ENCODE data around the gene ATP5ME. TPM values are rescaled to one million over a fixed set of nuclear protein-coding genes. Genes with fewer than 3 reads are reported as not detected.

Gene ATP5ME
- total RNA-seq, 1 experiment from 2014 or later: 330 TPM

GRCh38 chr4:660401-660800 lies 13.7 kb downstream of the ATP5ME start:
- Histone ChIP-seq H2AFZ (ENCODE audit: low read depth, low read length, poor library complexity, severe bottlenecking) (no peak overlapping the region), H3K79me2 (ENCODE audit: insufficient read depth, low read length) (no peaks in the 10 kb centered on the region), H3K9me3 (ENCODE audit: control insufficient read depth in 1 of 2, insufficient read depth in 1 of 2, low read depth in 1 of 2, low read length in 2 of 2) (no peaks in the 10 kb centered on the region), H3K27ac (ENCODE audit: low read depth, low read length) (no peak overlapping the region), H3K36me3 (ENCODE audit: control insufficient read depth in 1 of 2, insufficient read depth in 2 of 2, low read length in 2 of 2) (no peaks in the 10 kb centered on the region), H3K9me2 (ENCODE audit: insufficient read depth) (no peaks in the 10 kb centered on the region), H3K4me3 (replicated peaks in 1 of 2; ENCODE audit: low read depth in 1 of 2, low read length in 2 of 2) (no peak overlapping the region), H3K9ac (ENCODE audit: low read length) (no peak overlapping the region), H4K20me1 (ENCODE audit: insufficient read depth) (no peaks in the 10 kb centered on the region), H3K4me1 (ENCODE audit: control insufficient read depth in 1 of 2, insufficient read depth in 2 of 2, low read length in 2 of 2) (no peaks in the 10 kb centered on the region), H3K27me3 (ENCODE audit: insufficient read depth, low read length) (no peaks in the 10 kb centered on the region), H3K4me2 (ENCODE audit: low read length) (no peak overlapping the region)
- intact Hi-C loops (cut with micrococcal nuclease): no loop called here
- RAD21 ChIA-PET (ENCODE audit: low non-redundant PET in 1 of 2, low total read pairs in 2 of 2, uncharacterized antibody in 2 of 2, unreplicated experiment in 2 of 2): no interaction called here
- CTCF ChIA-PET: no interaction called here
- TF ChIP-seq YY1 (IDR thresholded peaks at IDR 0.05; ENCODE audit: extremely low read depth, insufficient replicate concordance, low read depth, low read length) (no peak), CBX3 (IDR thresholded peaks at IDR 0.05; ENCODE audit: low read depth) (no peak), REST (IDR thresholded peaks at IDR 0.05; ENCODE audit: low read depth) (no peak), EZH2 (IDR thresholded peaks at IDR 0.05) (no peak), ATF3 (IDR thresholded peaks at IDR 0.05) (no peak), POLR2AphosphoS5 (IDR thresholded peaks at IDR 0.05; ENCODE audit: low read depth, low read length) (no peak), RAD21 (IDR thresholded peaks at IDR 0.05; ENCODE audit: low read depth) (no peak), MAX (IDR thresholded peaks at IDR 0.05) (no peak), SIN3A (IDR thresholded peaks at IDR 0.05; ENCODE audit: low read depth) (no peak), TCF7L2 (IDR thresholded peaks at IDR 0.05; ENCODE audit: borderline replicate concordance, extremely low read depth, insufficient read depth, insufficient read length) (no peak), FOSL1 (IDR thresholded peaks at IDR 0.05; ENCODE audit: low read depth) (no peak), EGR1 (IDR thresholded peaks at IDR 0.05; ENCODE audit: low read depth) (no peak), ZNF274 (IDR thresholded peaks at IDR 0.05; ENCODE audit: low read depth, low read length) (no peak), ZBTB33 (IDR thresholded peaks at IDR 0.05; ENCODE audit: extremely low read depth, insufficient replicate concordance, low read length) (no peak), JUND (IDR thresholded peaks at IDR 0.05) (no peak), SRF (IDR thresholded peaks at IDR 0.05; ENCODE audit: low read depth) (no peak), SP1 (IDR thresholded peaks at IDR 0.05; ENCODE audit: low read depth) (no peak)
- POLR2A ChIA-PET: no interaction called here
- ATAC-seq (no peak), DNase-seq (ENCODE audit: low read depth, low spot score) (no peak)
- BruUV-seq (replicated peaks): no TSS peak
